ENCODE measurements around the gene ROCK1. TPM values are rescaled to one million over a fixed set of nuclear protein-coding genes. Genes with fewer than 3 reads are reported as not detected.
A peak's percentile ranks its signal among the peaks of the same experiment; 100 is the strongest.
"Not testable (repeated sequence)": the region's sequence is repeated elsewhere in the genome, so short reads cannot be mapped to it uniquely, and the experiment has no call there.

ROCK1 gene
- polyA plus RNA-seq, 1 of the 3 experiments (the other 2 are of a cell fraction), result 4.9 TPM

DNA sequence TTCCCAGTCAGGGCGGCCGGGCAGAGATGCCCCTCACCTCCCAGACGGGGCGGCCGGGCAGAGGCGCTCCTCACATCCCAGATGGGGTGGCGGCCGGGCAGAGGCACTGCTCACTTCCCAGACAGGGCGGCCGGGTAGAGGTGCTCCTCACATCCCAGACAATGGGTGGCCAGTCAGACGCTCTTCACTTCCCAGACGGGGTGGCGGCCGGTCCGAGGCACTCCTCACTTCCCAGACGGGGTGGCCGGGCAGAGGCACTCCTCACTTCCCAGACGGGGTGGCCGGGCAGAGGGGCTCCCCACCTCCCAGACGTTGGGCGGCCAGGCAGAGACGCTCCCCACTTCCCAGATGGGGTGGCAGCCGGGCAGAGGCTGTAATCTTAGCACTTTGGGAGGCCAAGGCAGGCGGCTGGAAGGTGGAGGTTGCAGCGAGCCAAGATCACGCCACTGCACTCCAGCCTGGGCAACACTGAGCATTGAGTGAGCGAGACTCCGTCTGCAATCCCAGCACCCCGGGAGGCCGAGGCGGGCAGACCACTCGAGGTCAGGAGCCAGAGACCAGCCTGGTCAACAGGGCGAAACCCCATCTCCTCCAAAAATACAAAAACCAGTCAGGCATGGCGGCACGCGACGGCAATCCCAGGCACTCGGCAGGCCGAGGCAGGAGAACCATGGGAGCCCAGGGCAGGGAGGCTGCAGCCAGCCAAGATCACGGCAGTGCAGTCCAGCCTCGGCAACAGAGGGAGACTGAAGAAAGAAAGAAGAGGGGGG lies 26.3 kb upstream of the ROCK1 start:
- H3K27me3 ChIP-seq (ENCODE audit: insufficient read depth); H3K79me2 ChIP-seq (ENCODE audit: insufficient read depth); H3K9me3 ChIP-seq; H3K36me3 ChIP-seq (replicated peaks in 1 of 2; ENCODE audit: control insufficient read depth in 1 of 2, insufficient read depth in 2 of 2, low read length in 1 of 2); H3K27ac ChIP-seq (ENCODE audit: low read depth in 2 of 2, low read length in 1 of 2); DNase-seq; H3K4me3 ChIP-seq (ENCODE audit: low read depth in 2 of 2, low read length in 1 of 2); H3K9ac ChIP-seq; H3F3A ChIP-seq (replicated peaks; ENCODE audit: insufficient read depth); H3K4me2 ChIP-seq; H2AFZ ChIP-seq (ENCODE audit: low read depth); H3K4me1 ChIP-seq (ENCODE audit: control insufficient read depth in 1 of 2, insufficient read depth in 2 of 2, low read depth in 1 of 2, low read length in 1 of 2); POLR2A ChIA-PET; H4K20me1 ChIP-seq (ENCODE audit: insufficient read depth); CTCF ChIA-PET; H3K9me2 ChIP-seq: not testable (repeated sequence)
- WGBS (ENCODE audit: low lambda C conversion rate), result 77% methylated on average over 23 of the region's 41 CpGs

GRCh38 chr18:21134895-21135294 lies 23.3 kb upstream of the ROCK1 start:
- POLR2A ChIA-PET, result no interaction called here
- Histone ChIP-seq H3K27me3 (ENCODE audit: insufficient read depth) (no peaks in the 10 kb centered on the region), H3F3A (replicated peaks; ENCODE audit: insufficient read depth) (no peaks in the 10 kb centered on the region), H3K4me3 (ENCODE audit: low read depth in 2 of 2, low read length in 1 of 2) (no peak overlapping the region), H3K36me3 (replicated peaks in 1 of 2; ENCODE audit: control insufficient read depth in 1 of 2, insufficient read depth in 2 of 2, low read length in 1 of 2) (no peaks in the 10 kb centered on the region), H3K4me1 (ENCODE audit: control insufficient read depth in 1 of 2, insufficient read depth in 2 of 2, low read depth in 1 of 2, low read length in 1 of 2) (no peaks in the 10 kb centered on the region), H3K9me2 (no peaks in the 10 kb centered on the region), H3K27ac (ENCODE audit: low read depth in 2 of 2, low read length in 1 of 2) (no peak overlapping the region), H3K4me2 (no peak overlapping the region), H4K20me1 (ENCODE audit: insufficient read depth) (no peaks in the 10 kb centered on the region), H3K9ac (no peak overlapping the region), H2AFZ (ENCODE audit: low read depth) (peak overlapping the region; percentile 29; the same call in 1 of the 2 replicates), H3K79me2 (ENCODE audit: insufficient read depth) (no peaks in the 10 kb centered on the region), H3K9me3 (no peaks in the 10 kb centered on the region; the same call in 1 of the 2 replicates)
- peak; percentile 8 for DNase-seq
- CTCF ChIA-PET, result interaction anchor here (1.9 kb wide), 1 partner anchor 45 kb away, joined by 7 read pairs; no protein-coding TSS in a partner anchor
- no peak for TF ChIP-seq TCF12 (IDR thresholded peaks at IDR 0.05)
- TF ChIP-seq, protein P1, sequence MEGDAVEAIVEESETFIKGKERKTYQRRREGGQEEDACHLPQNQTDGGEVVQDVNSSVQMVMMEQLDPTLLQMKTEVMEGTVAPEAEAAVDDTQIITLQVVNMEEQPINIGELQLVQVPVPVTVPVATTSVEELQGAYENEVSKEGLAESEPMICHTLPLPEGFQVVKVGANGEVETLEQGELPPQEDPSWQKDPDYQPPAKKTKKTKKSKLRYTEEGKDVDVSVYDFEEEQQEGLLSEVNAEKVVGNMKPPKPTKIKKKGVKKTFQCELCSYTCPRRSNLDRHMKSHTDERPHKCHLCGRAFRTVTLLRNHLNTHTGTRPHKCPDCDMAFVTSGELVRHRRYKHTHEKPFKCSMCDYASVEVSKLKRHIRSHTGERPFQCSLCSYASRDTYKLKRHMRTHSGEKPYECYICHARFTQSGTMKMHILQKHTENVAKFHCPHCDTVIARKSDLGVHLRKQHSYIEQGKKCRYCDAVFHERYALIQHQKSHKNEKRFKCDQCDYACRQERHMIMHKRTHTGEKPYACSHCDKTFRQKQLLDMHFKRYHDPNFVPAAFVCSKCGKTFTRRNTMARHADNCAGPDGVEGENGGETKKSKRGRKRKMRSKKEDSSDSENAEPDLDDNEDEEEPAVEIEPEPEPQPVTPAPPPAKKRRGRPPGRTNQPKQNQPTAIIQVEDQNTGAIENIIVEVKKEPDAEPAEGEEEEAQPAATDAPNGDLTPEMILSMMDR (IDR thresholded peaks at IDR 0.05), result peak; percentile 55
- peak; percentile 59 for TF ChIP-seq RAD21 (IDR thresholded peaks at IDR 0.05; ENCODE audit: low read length)
- 42% methylated on average over 3 of the region's 3 CpGs for WGBS (ENCODE audit: low lambda C conversion rate)

- Histone ChIP-seq H3K9me3 (no peaks in the 10 kb centered on the region), H2AFZ (ENCODE audit: low read depth) (no peak overlapping the region), H3F3A (replicated peaks; ENCODE audit: insufficient read depth) (no peaks in the 10 kb centered on the region), H3K4me2 (no peak overlapping the region), H4K20me1 (ENCODE audit: insufficient read depth) (no peaks in the 10 kb centered on the region), H3K27ac (ENCODE audit: low read depth in 2 of 2, low read length in 1 of 2) (no peak overlapping the region), H3K9ac (no peak overlapping the region), H3K4me3 (ENCODE audit: low read depth in 2 of 2, low read length in 1 of 2) (no peak overlapping the region), H3K79me2 (ENCODE audit: insufficient read depth) (no peaks in the 10 kb centered on the region), H3K36me3 (replicated peaks in 1 of 2; ENCODE audit: control insufficient read depth in 1 of 2, insufficient read depth in 2 of 2, low read length in 1 of 2) (no peaks in the 10 kb centered on the region), H3K4me1 (ENCODE audit: control insufficient read depth in 1 of 2, insufficient read depth in 2 of 2, low read depth in 1 of 2, low read length in 1 of 2) (no peaks in the 10 kb centered on the region), H3K9me2 (no peaks in the 10 kb centered on the region), H3K27me3 (ENCODE audit: insufficient read depth) (no peaks in the 10 kb centered on the region)
- CTCF ChIA-PET, result no interaction called here
- WGBS (ENCODE audit: low lambda C conversion rate), result 65% methylated on average over 5 of the region's 27 CpGs
- TF ChIP-seq EP300 (IDR thresholded peaks at IDR 0.05; ENCODE audit: borderline replicate concordance in 1 of 2, low read depth in 1 of 2, low read length in 1 of 2), result no peak
- DNase-seq, result no peak
- POLR2A ChIA-PET, result no interaction called here
Measured at GRCh38 chr18:21132398-21132918, 20.8 kb upstream of the ROCK1 start.
